ENCODE data around the gene TSC2.
A peak's percentile ranks its signal among the peaks of the same experiment; 100 is the strongest.
"Not testable (repeated sequence)": the region's sequence is repeated elsewhere in the genome, so short reads cannot be mapped to it uniquely, and the experiment has no call there.

DNA sequence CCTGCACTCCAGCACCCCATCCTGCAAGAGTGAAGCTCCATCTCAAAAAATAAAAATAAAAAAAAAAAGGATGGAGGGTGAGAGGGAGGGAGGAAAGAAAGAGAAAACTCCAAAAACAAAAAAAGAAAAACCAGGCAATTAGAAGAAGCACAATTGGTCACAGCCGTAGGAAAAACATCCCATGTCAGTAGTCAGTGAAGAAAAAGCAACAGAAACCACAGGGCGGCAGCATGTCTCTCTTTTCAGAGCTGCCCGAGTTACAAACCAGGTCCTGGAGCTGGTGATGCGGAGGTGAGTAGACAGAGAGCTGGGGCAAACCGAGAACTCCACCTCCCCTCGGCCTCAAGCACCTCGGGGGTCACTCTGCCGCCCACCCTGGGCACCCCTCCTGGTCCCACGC, 73.5 kb downstream of the TSC2 start:
- TF ChIP-seq, protein P1, sequence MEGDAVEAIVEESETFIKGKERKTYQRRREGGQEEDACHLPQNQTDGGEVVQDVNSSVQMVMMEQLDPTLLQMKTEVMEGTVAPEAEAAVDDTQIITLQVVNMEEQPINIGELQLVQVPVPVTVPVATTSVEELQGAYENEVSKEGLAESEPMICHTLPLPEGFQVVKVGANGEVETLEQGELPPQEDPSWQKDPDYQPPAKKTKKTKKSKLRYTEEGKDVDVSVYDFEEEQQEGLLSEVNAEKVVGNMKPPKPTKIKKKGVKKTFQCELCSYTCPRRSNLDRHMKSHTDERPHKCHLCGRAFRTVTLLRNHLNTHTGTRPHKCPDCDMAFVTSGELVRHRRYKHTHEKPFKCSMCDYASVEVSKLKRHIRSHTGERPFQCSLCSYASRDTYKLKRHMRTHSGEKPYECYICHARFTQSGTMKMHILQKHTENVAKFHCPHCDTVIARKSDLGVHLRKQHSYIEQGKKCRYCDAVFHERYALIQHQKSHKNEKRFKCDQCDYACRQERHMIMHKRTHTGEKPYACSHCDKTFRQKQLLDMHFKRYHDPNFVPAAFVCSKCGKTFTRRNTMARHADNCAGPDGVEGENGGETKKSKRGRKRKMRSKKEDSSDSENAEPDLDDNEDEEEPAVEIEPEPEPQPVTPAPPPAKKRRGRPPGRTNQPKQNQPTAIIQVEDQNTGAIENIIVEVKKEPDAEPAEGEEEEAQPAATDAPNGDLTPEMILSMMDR (optimal IDR thresholded peaks at IDR 0.05 in 1 of 3, IDR thresholded peaks at IDR 0.05 in 1 of 3, conservative IDR thresholded peaks at IDR 0.05 in 1 of 3; ENCODE audit: extremely low read depth in 1 of 3, insufficient read depth in 2 of 3, low read length in 3 of 3): peak; percentile 43 to 57 (median 50)
- not testable (repeated sequence) for TF ChIP-seq EZH2 (IDR thresholded peaks at IDR 0.05; ENCODE audit: low read length)

Measured in keratinocyte (primary cell).